Stomach (tissue), 9 donors: ENCODE results near the gene RHEX. TPM values are rescaled to one million over a fixed set of nuclear protein-coding genes. Genes with fewer than 3 reads are reported as not detected.

ENCODE experiments used
- DNase-seq, 2 donors: peaks; one replicate each; pipeline versions ENCODE4 v3.0.0 to v3.0.0-alpha.2; 2013 to 2019
- H3K27ac ChIP-seq, 5 donors: fragments of 200-600 bp in 4 of 5; sonication (generic) in 4 of 5; one replicate each; pipeline ENCODE4 v1.5.1; 2013 to 2019; ENCODE audit warnings: mild to moderate bottlenecking in 1 of 5, moderate library complexity in 1 of 5
- H3K27me3 ChIP-seq, 3 donors: fragments of 200-600 bp; sonication (generic); one replicate each; pipeline ENCODE4 v1.5.1; 2017 to 2019; ENCODE audit warnings: mixed run types in 1 of 3
- H3K36me3 ChIP-seq, 4 donors: fragments of 200-600 bp; sonication (generic); 1 replicate in 3 of 4; 2 replicates in 1 of 4; pipeline ENCODE4 v1.5.1; 2016 to 2019
- H3K4me1 ChIP-seq, 4 donors: fragments of 200-600 bp; sonication (generic); one replicate each; pipeline ENCODE4 v1.5.1; 2016 to 2019
- H3K4me3 ChIP-seq, 4 donors: fragments of 200-600 bp; sonication (generic) in 3 of 4; one replicate each; pipeline ENCODE4 v1.5.1; 2016 to 2019; ENCODE audit warnings: mild to moderate bottlenecking in 1 of 4
- H3K9me3 ChIP-seq, 4 donors: fragments of 200-600 bp; sonication (generic); one replicate each; pipeline ENCODE4 v1.5.1; 2016 to 2019
- EP300 ChIP-seq: sonication (generic); formaldehyde crosslinking; IDR thresholded peaks from one replicate; pipeline ENCODE4 v1.6.1; 2017; ENCODE audit warnings: antibody characterized with exemption
- POLR2A ChIP-seq, 4 donors: fragments of 450-650 bp; IDR thresholded peaks; one replicate each; pipeline ENCODE4 v1.6.1; 2016; ENCODE audit warnings: antibody characterized with exemption in 4 of 4, control low read depth in 2 of 4, mild to moderate bottlenecking in 1 of 4, moderate library complexity in 1 of 4
- POLR2AphosphoS5 ChIP-seq, 3 donors: sonication (generic); formaldehyde crosslinking; IDR thresholded peaks; one replicate each; pipeline ENCODE4 v1.6.1; 2016; ENCODE audit warnings: antibody characterized with exemption in 3 of 3
- WGBS, 5 donors: extraction: QIAGEN DNeasy Blood & Tissue Kit in 3 of 5; methylation state at CpG; one replicate each; pipeline versions ENCODE4 v1.1.5 to v1.1.7; 2013 to 2018; 5-methylcytosine and 5-hydroxymethylcytosine counted together
- intact Hi-C: fragments of 100-400 bp; cut with DNase I; formaldehyde crosslinking; loops from one replicate; pipeline ENCODE4 v1.15.1; 2023; ENCODE audit warnings: low total_unique reads
- polyA plus RNA-seq, 3 donors: library from polyadenylated mRNA; stranded (reverse); fragments of 200-250 nt; gene quantifications; one replicate each; pipeline ENCODE4 v1.2.3, GENCODE V29; 2013
- total RNA-seq, 5 donors: library from RNA; depleted of rRNA; stranded (reverse); fragments of >200 nt; gene quantifications; one replicate each; pipeline versions ENCODE4 v1.1.0 to v1.2.3, GENCODE V29; 2014 to 2016
- TF ChIP-seq, protein P1 (sequence below), 7 experiments: fragments of 450-650 bp in 4 of 7; fragments of 200-600 bp in 3 of 7; sonication (generic) in 3 of 7; IDR thresholded peaks; one replicate each; pipeline ENCODE4 v1.5.1; 2016 to 2019; ENCODE audit warnings: antibody characterized with exemption in 7 of 7, control low read depth in 2 of 7, mild to moderate bottlenecking in 1 of 7
- donor health status: healthy with polysubstance abuse.
- donor health status: Bipolar disorder and iron deficiency.
- donor health status: healthy.

Gene RHEX
- total and polyA plus RNA-seq, 8 donors, result 0.83 to 10.5 (median 1.6) TPM; not detected in 2

- intact Hi-C loops, result no loop called here
- 60 to 73% (median 70%) methylated on average over 7 of the region's 7 CpGs for WGBS, 5 donors
- Histone ChIP-seq H3K4me3 (no peak overlapping the region), H3K9me3 (no peaks in the 10 kb centered on the region), H3K36me3 (no peaks in the 10 kb centered on the region), H3K4me1 (no peaks in the 10 kb centered on the region), H3K27ac (no peak overlapping the region), H3K27me3 (peaks cover 0 to 2% (median 0%) of the 10 kb centered on the region in 3 donors)
- DNase-seq, result no peak
- TF ChIP-seq EP300, result no peak
- no peak for TF ChIP-seq POLR2A (IDR thresholded peaks at IDR 0.05)
- TF ChIP-seq POLR2AphosphoS5 (IDR thresholded peaks at IDR 0.05), result no peak
- TF ChIP-seq, protein P1, sequence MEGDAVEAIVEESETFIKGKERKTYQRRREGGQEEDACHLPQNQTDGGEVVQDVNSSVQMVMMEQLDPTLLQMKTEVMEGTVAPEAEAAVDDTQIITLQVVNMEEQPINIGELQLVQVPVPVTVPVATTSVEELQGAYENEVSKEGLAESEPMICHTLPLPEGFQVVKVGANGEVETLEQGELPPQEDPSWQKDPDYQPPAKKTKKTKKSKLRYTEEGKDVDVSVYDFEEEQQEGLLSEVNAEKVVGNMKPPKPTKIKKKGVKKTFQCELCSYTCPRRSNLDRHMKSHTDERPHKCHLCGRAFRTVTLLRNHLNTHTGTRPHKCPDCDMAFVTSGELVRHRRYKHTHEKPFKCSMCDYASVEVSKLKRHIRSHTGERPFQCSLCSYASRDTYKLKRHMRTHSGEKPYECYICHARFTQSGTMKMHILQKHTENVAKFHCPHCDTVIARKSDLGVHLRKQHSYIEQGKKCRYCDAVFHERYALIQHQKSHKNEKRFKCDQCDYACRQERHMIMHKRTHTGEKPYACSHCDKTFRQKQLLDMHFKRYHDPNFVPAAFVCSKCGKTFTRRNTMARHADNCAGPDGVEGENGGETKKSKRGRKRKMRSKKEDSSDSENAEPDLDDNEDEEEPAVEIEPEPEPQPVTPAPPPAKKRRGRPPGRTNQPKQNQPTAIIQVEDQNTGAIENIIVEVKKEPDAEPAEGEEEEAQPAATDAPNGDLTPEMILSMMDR (IDR thresholded peaks at IDR 0.05), result no peak
Observed at GRCh38 chr1:206133751-206134415, 80.9 kb downstream of the RHEX start.

- Histone ChIP-seq H3K4me3 (no peak overlapping the region), H3K9me3 (no peaks in the 10 kb centered on the region), H3K4me1 (no peaks in the 10 kb centered on the region), H3K27ac (no peak overlapping the region), H3K27me3 (no peaks in the 10 kb centered on the region), H3K36me3 (no peaks in the 10 kb centered on the region)
- WGBS, 5 donors, result 65 to 87% (median 69%) methylated on average over 2 of the region's 2 CpGs
- no peak for DNase-seq
- intact Hi-C loops, result no loop called here
- TF ChIP-seq POLR2A (IDR thresholded peaks at IDR 0.05), result no peak
- TF ChIP-seq, protein P1 (IDR thresholded peaks at IDR 0.05), result no peak
- TF ChIP-seq EP300, result no peak
- TF ChIP-seq POLR2AphosphoS5 (IDR thresholded peaks at IDR 0.05), result no peak
Observed at GRCh38 chr1:206135248-206135647, 82.3 kb downstream of the RHEX start.

DNA sequence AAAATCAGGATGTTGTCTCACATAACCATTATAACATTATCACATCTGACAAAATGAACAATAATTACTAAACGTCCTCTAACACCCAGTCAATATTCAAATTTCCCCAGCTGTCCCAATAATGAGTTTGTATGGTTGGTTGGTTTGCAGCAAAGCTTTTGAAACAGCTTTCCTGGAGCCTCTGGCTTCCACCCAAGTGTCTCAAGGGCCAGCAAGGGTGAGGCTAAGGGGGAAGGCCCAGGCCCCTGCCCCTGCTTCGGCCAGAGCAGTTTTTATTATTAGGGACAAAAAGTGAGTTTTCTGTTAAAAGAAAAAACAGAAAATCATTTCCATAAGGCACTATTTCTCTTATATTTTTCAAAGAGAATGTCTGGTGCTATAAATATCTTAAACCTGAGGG is 83.3 kb downstream of the RHEX start:
- Histone ChIP-seq H3K27ac (no peak overlapping the region), H3K27me3 (peaks cover 0 to under 1% (median 0%) of the 10 kb centered on the region in 3 donors), H3K36me3 (no peaks in the 10 kb centered on the region), H3K4me3 (no peak overlapping the region), H3K9me3 (no peaks in the 10 kb centered on the region), H3K4me1 (no peaks in the 10 kb centered on the region)
- TF ChIP-seq, protein P1 (IDR thresholded peaks at IDR 0.05), result no peak
- TF ChIP-seq POLR2A (IDR thresholded peaks at IDR 0.05) (no peak), EP300 (no peak), POLR2AphosphoS5 (IDR thresholded peaks at IDR 0.05) (no peak)
- no peak for DNase-seq
- intact Hi-C loops, result no loop called here
- 20 to 38% (median 29%) methylated on average over 2 of the region's 2 CpGs for WGBS, 5 donors

DNA sequence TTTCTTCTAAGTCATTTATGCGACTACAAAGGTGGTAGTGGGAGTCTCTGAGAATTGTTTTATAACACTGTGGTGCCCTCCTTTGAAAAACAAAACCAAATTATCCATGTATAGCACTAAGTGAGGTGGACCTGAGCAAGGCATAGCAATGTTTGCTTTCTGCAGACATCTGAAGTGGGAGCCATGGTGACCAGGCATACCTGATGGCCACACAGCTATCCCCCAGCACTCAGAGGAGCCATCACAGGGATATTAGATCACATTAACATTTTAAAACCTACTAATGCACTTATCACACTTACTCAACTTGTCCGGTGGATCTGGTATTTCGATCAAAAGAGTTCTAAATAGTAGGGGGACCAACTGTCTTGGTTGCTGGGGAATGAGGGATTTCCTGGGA is 89.0 kb downstream of the RHEX start:
- peak in 1 of 2 donors; percentile 36 for DNase-seq
- Histone ChIP-seq H3K9me3 (no peaks in the 10 kb centered on the region), H3K27ac (no peak overlapping the region), H3K4me1 (no peaks in the 10 kb centered on the region), H3K4me3 (no peak overlapping the region), H3K36me3 (no peaks in the 10 kb centered on the region), H3K27me3 (peaks cover 0 to 4% (median 0%) of the 10 kb centered on the region in 3 donors)
- TF ChIP-seq, protein P1 (IDR thresholded peaks at IDR 0.05), result no peak
- TF ChIP-seq EP300 (no peak), POLR2AphosphoS5 (IDR thresholded peaks at IDR 0.05) (no peak)
- 79 to 89% (median 82%) methylated on average over 3 of the region's 3 CpGs for WGBS, 5 donors
- intact Hi-C loops, result no loop called here
